ENCODE data around the gene PRKAR1B. TPM values are rescaled to one million over a fixed set of nuclear protein-coding genes. Genes with fewer than 3 reads are reported as not detected.

PRKAR1B gene
- total RNA-seq, 2 donors from 2014 or later, result 33.5 to 43.2 TPM

DNA sequence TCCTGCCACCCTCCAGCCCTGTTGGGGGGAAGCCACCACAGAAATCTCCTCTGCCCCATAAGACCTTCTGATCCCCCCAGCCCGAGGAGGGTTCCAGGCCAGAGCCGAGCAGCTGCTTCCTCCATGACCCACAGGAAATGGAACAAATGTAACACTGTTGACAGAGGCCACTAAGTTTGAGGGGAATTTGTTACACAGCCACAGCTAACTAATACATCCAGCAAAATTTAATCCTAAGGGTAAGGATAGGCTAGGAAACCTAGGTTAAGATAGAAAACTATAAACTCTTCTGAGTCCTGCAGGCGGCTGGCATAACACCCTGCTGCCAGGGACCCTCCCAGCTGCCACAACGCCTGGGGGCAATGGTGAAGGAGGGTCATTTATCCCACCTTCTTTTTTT is 140.6 kb downstream of the PRKAR1B start:
- Mint-ChIP-seq H3K4me1 (no peaks in the 10 kb centered on the region), H3K4me3 (no peak overlapping the region), H3K27me3 (ENCODE audit: insufficient read depth) (no peaks in the 10 kb centered on the region), H3K9me3 (peaks cover 21% of the 10 kb centered on the region), H3K36me3 (ENCODE audit: low read depth) (peaks cover 70% of the 10 kb centered on the region), H3K27ac (no peak overlapping the region)
- no peaks in the 10 kb centered on the region for H3K9me3 ChIP-seq (ENCODE audit: control insufficient read depth, low read length)
- 91 to 100% methylated on average over 2 to 4 of the region's 4 CpGs for WGBS, 2 experiments (ENCODE audit: insufficient coverage in 1 of 2, insufficient read length in 1 of 2)
- H3K9ac ChIP-seq (ENCODE audit: extremely low read depth, low read length, poor library complexity, severe bottlenecking), result no peak overlapping the region
- TF ChIP-seq, protein P1, sequence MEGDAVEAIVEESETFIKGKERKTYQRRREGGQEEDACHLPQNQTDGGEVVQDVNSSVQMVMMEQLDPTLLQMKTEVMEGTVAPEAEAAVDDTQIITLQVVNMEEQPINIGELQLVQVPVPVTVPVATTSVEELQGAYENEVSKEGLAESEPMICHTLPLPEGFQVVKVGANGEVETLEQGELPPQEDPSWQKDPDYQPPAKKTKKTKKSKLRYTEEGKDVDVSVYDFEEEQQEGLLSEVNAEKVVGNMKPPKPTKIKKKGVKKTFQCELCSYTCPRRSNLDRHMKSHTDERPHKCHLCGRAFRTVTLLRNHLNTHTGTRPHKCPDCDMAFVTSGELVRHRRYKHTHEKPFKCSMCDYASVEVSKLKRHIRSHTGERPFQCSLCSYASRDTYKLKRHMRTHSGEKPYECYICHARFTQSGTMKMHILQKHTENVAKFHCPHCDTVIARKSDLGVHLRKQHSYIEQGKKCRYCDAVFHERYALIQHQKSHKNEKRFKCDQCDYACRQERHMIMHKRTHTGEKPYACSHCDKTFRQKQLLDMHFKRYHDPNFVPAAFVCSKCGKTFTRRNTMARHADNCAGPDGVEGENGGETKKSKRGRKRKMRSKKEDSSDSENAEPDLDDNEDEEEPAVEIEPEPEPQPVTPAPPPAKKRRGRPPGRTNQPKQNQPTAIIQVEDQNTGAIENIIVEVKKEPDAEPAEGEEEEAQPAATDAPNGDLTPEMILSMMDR (conservative IDR thresholded peaks at IDR 0.05), result no peak
- H3K36me3 ChIP-seq (ENCODE audit: control insufficient read depth, insufficient read depth, low read length), result peaks cover 9% of the 10 kb centered on the region
- H3K4me3 ChIP-seq (ENCODE audit: low read length), result no peak overlapping the region
- H3K27ac ChIP-seq (ENCODE audit: low read depth, low read length), result no peak overlapping the region
- H3K4me1 ChIP-seq (ENCODE audit: control insufficient read depth, insufficient read depth, low read length), result no peaks in the 10 kb centered on the region
- no peak for DNase-seq
- H3K27me3 ChIP-seq (ENCODE audit: control insufficient read depth, insufficient read depth, low read length, poor library complexity, severe bottlenecking), result no peaks in the 10 kb centered on the region

DNA sequence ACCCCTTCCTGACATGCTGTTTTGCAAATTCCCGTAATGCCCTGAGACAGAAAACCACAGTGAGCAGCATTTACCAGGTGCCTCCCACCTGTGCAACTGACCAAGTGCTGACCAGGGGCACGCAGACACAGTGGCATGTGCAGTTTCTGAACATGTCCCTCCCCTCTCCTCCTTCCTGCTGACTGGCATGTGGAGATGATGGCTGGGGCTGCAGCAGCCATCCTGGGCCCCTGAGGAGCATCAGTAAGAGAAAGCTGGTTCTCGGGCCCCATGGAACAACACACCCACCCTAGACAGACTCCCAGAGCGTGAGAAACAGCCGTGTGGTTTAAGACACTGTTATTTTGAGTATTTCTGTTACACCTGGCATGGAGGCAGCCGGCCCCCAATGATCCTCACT is 141.2 kb downstream of the PRKAR1B start:
- no peak overlapping the region for H3K4me3 ChIP-seq (ENCODE audit: low read length)
- TF ChIP-seq, protein P1 (conservative IDR thresholded peaks at IDR 0.05), result no peak
- Mint-ChIP-seq H3K27me3 (ENCODE audit: insufficient read depth) (no peaks in the 10 kb centered on the region), H3K4me3 (no peak overlapping the region), H3K27ac (no peak overlapping the region), H3K36me3 (ENCODE audit: low read depth) (peaks cover 70% of the 10 kb centered on the region), H3K4me1 (no peaks in the 10 kb centered on the region), H3K9me3 (peaks cover 21% of the 10 kb centered on the region)
- DNase-seq, result no peak
- no peaks in the 10 kb centered on the region for H3K4me1 ChIP-seq (ENCODE audit: control insufficient read depth, insufficient read depth, low read length)
- H3K36me3 ChIP-seq (ENCODE audit: control insufficient read depth, insufficient read depth, low read length), result peaks cover 9% of the 10 kb centered on the region
- no peaks in the 10 kb centered on the region for H3K27me3 ChIP-seq (ENCODE audit: control insufficient read depth, insufficient read depth, low read length, poor library complexity, severe bottlenecking)
- H3K27ac ChIP-seq (ENCODE audit: low read depth, low read length), result no peak overlapping the region
- H3K9ac ChIP-seq (ENCODE audit: extremely low read depth, low read length, poor library complexity, severe bottlenecking), result no peak overlapping the region
- no peaks in the 10 kb centered on the region for H3K9me3 ChIP-seq (ENCODE audit: control insufficient read depth, low read length)
- WGBS, 2 experiments (ENCODE audit: insufficient coverage in 1 of 2, insufficient read length in 1 of 2), result 63 to 78% methylated on average over 3 to 6 of the region's 6 CpGs

DNA sequence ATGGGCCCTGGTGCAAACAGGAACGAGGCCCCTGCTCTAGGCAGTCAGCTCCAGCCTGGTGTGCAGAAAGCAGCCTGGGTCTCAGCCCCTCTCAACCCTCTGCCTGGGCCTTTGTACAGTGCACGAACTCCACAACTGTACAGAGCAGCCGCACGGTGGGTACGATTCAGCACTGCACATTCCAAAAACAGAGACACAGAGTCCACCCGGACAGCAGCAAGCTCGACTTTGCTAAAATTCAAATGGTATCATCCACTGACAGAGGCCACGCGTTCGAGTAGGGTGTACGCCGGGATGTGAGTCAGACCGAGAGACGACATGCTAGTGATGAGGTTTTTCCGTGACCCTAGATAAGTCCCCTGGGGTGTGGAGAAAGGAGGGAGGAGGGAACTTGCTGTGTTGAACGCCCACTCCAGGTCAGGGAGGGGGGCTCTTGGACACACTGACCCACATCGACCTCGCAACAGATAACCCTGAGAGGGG is 141.8 kb downstream of the PRKAR1B start:
- no peak overlapping the region for H3K27ac Mint-ChIP-seq
- WGBS, 2 experiments (ENCODE audit: insufficient coverage in 1 of 2, insufficient read length in 1 of 2), result 96 to 97% methylated on average over 10 to 18 of the region's 18 CpGs
- H3K4me1 ChIP-seq (ENCODE audit: control insufficient read depth, insufficient read depth, low read length), result no peaks in the 10 kb centered on the region
- no peak overlapping the region for H3K4me3 Mint-ChIP-seq
- no peak overlapping the region for H3K27ac ChIP-seq (ENCODE audit: low read depth, low read length)
- H3K36me3 ChIP-seq (ENCODE audit: control insufficient read depth, insufficient read depth, low read length), result peaks cover 9% of the 10 kb centered on the region
- H3K27me3 ChIP-seq (ENCODE audit: control insufficient read depth, insufficient read depth, low read length, poor library complexity, severe bottlenecking), result no peaks in the 10 kb centered on the region
- TF ChIP-seq, protein P1 (conservative IDR thresholded peaks at IDR 0.05), result no peak
- H3K4me1 Mint-ChIP-seq, result no peaks in the 10 kb centered on the region
- H3K27me3 Mint-ChIP-seq (ENCODE audit: insufficient read depth), result no peaks in the 10 kb centered on the region
- peaks cover 21% of the 10 kb centered on the region for H3K9me3 Mint-ChIP-seq
- DNase-seq, result no peak
- peaks cover 74% of the 10 kb centered on the region for H3K36me3 Mint-ChIP-seq (ENCODE audit: low read depth)
- no peak overlapping the region for H3K9ac ChIP-seq (ENCODE audit: extremely low read depth, low read length, poor library complexity, severe bottlenecking)
- no peak overlapping the region for H3K4me3 ChIP-seq (ENCODE audit: low read length)
- H3K9me3 ChIP-seq (ENCODE audit: control insufficient read depth, low read length), result no peaks in the 10 kb centered on the region

Data from endodermal cell (in vitro differentiated cells).